GM19438 (cell line): ENCODE data around the gene MMGT1.

Experiments
- ATAC-seq: cut with Tn5 transposase; IDR thresholded peaks from one replicate; pipeline ENCODE4 v1.9.1; 2021; ENCODE audit warnings: low read depth; ENCODE audit not compliant: unreplicated experiment

Gene MMGT1

GRCh38 chrX:135973548-135974278, at the start of gene MMGT1:
Gene MMGT1, minus strand, starts transcription at chrX:135973988. Its CDS starts 313 bp downstream, at chrX:135973675.
- peak; percentile 70 for ATAC-seq

GRCh38 chrX:136021903-136022302, 48.1 kb upstream of the MMGT1 start:
- peak; percentile 60 for ATAC-seq

- peak; percentile 69 for ATAC-seq
Measured at GRCh38 chrX:136021160-136021559, 47.4 kb upstream of the MMGT1 start.

- ATAC-seq, result no peak
Measured at GRCh38 chrX:136019226-136019625, 45.4 kb upstream of the MMGT1 start.

- no peak for ATAC-seq
Measured at GRCh38 chrX:136016881-136017280, 43.1 kb upstream of the MMGT1 start.

- ATAC-seq, result no peak
Measured at GRCh38 chrX:136015016-136015415, 41.2 kb upstream of the MMGT1 start.

- no peak for ATAC-seq
Measured at GRCh38 chrX:135988245-135988644, 14.5 kb upstream of the MMGT1 start.

GRCh38 chrX:135985973-135986310, 12.2 kb upstream of the MMGT1 start:
- no peak for ATAC-seq

- ATAC-seq, result peak; percentile 79
Measured at GRCh38 chrX:135985157-135985972, 11.6 kb upstream of the MMGT1 start, which contains the start of gene SLC9A6. Gene SLC9A6, plus strand, starts transcription at chrX:135985435. Its CDS starts 224 bp downstream, at chrX:135985659.

- no peak for ATAC-seq
Measured at GRCh38 chrX:135984791-135985156, 11.0 kb upstream of the MMGT1 start.

- no peak for ATAC-seq
Measured at GRCh38 chrX:135984256-135984655, 10.5 kb upstream of the MMGT1 start.

- no peak for ATAC-seq
Measured at GRCh38 chrX:135982860-135983259, 9.1 kb upstream of the MMGT1 start.

GRCh38 chrX:135981668-135982067, 7.9 kb upstream of the MMGT1 start:
- ATAC-seq, result no peak

- ATAC-seq, result no peak
Measured at GRCh38 chrX:135981010-135981409, 7.2 kb upstream of the MMGT1 start.

GRCh38 chrX:135977611-135978010, 3.8 kb upstream of the MMGT1 start:
- ATAC-seq, result no peak

- ATAC-seq, result no peak
Measured at GRCh38 chrX:135975421-135975820, 1.6 kb upstream of the MMGT1 start.

- no peak for ATAC-seq
Measured at GRCh38 chrX:135974279-135974856, 580 bp upstream of the MMGT1 start.

- ATAC-seq, result peak; percentile 37
Measured at GRCh38 chrX:135973025-135973547, 702 bp downstream of the MMGT1 start.

- ATAC-seq, result no peak
Measured at GRCh38 chrX:135951291-135951690, 22.5 kb downstream of the MMGT1 start.

- no peak for ATAC-seq
Measured at GRCh38 chrX:135944486-135944885, 29.3 kb downstream of the MMGT1 start.
